NK-92 treated with Interleukin-12 subunit alpha and Interleukin-12 subunit beta, amount 100 ng/mL, for 24 hours (cell line): ENCODE data around the gene NR1D2.

ENCODE experiments used
- DNase-seq: peaks from one replicate; lab custom pipeline; 2025; lab: John Stamatoyannopoulos, UW

NR1D2 gene

GRCh38 chr3:23931597-23931996 is 13.5 kb upstream of the NR1D2 start:
- no peak for DNase-seq

DNA sequence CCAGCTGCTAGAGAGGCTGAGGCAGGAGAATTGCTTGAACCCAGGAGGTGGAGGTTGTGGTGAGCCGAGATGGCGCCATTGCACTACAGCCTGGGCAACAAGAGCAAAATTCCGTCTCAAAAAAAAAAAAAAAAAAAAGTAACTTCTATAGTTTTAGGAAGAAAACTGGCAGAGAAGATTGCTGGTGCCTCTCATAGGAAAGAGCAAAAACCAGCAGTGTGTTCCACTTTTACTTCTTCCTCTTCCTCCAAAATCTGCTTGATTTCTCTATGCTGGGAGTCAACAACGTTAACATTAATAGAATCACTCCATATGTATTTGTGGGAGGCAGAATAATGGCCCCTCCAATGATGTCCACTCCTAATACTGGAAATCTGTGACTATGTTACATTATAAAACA is 12.5 kb upstream of the NR1D2 start:
- DNase-seq, result no peak

DNA sequence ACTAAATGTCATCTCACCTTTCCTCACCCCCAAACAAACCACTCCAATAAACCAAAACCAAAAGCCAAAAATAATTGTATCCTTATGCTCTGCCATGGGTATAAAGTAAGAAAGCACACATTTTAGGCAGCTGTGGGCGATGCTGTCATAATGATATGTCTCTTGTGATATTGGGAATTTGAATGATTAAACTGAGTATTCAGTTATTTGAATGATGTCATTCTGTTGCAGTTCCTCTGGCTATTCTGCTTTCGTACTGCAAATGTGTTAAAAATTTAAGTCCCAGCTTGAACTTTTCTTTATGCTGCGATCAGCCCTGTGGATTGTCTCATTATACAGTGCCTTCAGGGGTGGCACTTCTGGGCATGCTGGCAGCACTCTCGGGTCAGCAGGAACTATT is 10.8 kb upstream of the NR1D2 start:
- DNase-seq, result no peak

- no peak for DNase-seq
Measured at GRCh38 chr3:23937296-23937695, 7.8 kb upstream of the NR1D2 start.

- no peak for DNase-seq
Measured at GRCh38 chr3:23938688-23939087, 6.4 kb upstream of the NR1D2 start.

DNA sequence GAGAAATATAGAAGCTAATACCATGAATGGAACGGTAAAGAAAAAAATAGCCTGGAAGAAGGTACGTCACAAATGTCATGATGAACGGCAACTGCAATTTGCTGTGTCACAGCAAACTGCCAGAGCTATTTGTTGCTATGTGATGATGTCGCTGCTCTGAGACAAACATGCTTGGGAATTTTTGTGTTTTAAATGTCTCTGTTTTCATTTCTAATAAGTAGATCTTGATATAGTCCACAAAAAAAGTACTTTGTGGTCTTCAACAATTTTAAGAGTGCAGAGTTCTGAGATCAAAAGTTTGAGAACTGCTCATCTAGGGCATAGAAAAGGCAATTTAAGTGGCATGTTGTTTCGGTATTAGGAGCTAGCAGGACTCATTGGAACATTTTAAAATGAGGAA is 4.3 kb upstream of the NR1D2 start:
- DNase-seq, result no peak

DNA sequence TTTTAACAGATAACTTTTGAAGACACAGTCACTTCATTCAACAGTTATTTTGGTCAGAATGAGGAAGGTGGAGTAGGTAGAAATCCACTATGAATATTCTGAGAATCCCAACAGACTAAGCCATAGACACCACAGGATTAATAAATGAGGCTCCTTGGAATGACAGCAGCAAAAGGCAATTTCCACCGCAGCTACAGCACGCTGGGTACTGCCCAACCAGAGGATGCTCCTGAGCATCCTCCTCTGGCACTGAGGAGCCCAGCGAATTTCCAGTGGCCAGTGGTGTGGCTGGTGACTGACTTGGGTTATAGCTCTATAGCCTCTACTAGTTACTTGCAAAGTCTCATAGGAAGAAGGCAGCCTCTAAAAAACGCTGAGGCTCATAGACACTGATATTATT is 3.6 kb upstream of the NR1D2 start:
- no peak for DNase-seq

DNA sequence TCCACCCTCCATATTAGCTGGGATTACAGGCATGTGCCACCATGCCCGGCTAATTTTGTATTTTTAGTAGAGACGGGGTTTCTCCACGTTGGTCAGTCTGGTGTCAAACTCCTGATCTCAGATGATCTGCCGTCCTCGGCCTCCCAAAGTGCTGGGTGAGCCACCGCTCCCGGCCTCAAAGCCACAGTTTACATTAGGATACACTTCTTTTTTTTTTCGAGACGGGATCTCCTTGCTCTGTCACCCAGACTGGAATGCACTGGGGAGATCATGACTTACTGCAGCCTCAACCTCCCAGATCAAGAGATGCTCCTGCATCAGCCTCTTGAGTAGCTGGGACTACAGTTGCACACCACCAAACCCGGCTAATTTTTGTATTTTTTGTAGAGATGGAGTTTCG is 2.5 kb upstream of the NR1D2 start:
- no peak for DNase-seq

- no peak for DNase-seq
Measured at GRCh38 chr3:23944007-23944783, 891 bp upstream of the NR1D2 start.

DNA sequence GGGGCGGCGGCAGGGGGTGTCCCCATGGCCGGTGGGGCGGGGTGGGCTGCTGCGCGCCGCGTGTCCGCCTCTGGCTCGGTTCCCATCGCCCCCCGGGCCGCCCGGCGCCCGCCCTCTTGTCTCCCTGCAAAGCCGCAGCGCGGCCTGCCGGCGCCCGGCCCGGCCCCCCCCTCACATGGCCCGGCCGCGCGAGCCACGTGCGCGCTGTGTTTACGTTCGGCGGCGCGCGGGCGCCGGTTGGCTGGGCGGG is 502 bp downstream of the NR1D2 start:
- no peak for DNase-seq

GRCh38 chr3:23945913-23946687 is 1.0 kb downstream of the NR1D2 start:
- DNase-seq, result peak; percentile 87

- DNase-seq, result no peak
Measured at GRCh38 chr3:23948761-23949160, 3.7 kb downstream of the NR1D2 start.

DNA sequence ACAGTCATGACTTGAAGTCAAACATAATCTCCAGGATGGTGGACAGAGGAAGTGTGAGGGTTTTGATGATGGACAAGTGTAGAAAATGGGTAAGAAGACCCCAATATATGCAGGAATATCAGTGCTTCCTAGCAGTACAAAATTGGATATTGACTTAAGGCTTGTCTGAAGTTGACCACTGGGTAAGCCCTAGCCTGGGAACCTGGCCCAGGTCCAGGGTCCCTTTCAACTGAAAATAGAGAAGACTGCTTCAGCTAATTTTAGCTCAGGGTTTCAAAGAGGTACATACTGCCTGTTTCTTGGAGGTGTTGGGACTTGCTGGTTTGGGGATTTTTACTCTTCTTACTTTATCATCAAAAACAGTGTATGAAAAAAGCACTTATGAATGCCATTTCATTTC is 4.7 kb downstream of the NR1D2 start:
- DNase-seq, result no peak

DNA sequence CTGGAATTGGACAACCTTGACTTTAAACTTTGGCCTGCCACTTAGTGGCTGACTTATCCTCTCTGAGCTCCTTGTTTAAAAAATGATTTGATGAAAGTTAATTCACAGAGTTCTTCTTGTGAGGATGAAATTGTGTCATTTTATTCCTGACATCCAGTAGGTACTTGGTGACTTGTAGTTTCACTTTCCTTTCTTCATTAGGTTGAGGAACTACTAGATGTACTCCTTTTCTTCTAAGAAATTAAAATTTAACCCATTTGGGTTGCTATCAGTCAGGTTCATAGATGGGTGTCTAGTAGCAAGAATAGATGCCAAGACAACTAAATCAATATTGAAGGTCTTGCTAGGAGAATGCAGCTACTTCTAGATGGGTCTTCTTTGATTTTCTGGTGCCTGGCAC is 5.2 kb downstream of the NR1D2 start:
- DNase-seq, result no peak

DNA sequence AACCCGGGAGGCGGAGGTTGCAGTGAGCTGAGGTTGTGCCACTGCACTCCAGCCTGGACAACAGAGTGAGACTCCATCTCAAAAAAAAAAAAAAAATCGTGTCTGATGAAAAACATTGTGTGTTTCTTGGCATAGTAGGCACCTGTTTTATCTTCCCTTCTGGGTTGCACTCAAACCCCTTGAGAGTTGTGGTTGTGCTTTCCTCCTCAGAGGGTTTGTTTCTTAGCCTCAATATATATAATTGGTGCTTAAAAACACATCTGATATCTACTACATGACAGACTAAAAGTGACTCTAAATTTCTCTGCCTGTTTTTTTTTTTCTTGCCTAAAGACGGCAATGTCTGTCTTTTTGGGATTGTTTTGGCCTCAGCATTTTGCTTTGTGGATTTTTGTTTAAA is 7.6 kb downstream of the NR1D2 start:
- DNase-seq, result no peak

DNA sequence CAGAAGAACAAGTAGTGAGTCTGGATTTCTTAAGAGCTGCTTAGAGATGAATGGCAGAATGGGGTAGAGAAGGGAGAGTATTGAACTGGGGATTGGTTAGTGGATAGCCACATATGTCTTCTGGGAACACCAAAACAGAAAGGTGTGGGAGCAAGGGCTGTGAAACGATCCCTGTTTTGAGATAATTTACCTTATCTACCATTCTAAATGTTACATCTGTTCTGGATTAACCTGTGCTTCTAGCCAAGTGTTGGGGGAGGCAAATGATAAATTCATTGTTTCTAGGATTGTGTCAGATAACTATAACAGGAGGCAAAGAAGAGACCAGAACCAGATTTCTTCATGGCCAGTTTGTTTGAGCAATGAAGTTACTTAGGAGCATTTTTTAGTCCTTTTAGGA is 8.4 kb downstream of the NR1D2 start:
- DNase-seq, result no peak

GRCh38 chr3:23954144-23954543 is 9.1 kb downstream of the NR1D2 start:
- DNase-seq, result no peak

DNA sequence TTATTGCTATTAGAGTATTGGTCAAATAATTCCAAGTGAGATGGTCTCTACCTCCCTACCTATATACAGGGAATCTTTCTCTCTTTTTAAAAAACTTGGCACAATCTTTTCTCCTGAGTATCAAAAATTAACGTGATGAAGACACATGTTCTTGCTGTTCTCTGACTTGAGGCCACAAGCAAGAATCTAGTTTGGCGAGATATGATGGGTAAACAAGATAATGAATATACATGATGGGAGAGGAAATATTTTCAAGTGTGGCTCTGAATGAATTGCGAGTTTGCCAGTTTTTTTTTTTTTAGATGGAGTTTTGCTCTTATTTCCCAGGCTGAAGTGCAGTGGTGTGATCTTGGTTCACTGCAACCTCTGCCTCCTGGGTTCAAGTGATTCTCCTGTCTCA is 11.6 kb downstream of the NR1D2 start:
- no peak for DNase-seq

- DNase-seq, result no peak
Measured at GRCh38 chr3:23959135-23959900, 14.2 kb downstream of the NR1D2 start.

DNA sequence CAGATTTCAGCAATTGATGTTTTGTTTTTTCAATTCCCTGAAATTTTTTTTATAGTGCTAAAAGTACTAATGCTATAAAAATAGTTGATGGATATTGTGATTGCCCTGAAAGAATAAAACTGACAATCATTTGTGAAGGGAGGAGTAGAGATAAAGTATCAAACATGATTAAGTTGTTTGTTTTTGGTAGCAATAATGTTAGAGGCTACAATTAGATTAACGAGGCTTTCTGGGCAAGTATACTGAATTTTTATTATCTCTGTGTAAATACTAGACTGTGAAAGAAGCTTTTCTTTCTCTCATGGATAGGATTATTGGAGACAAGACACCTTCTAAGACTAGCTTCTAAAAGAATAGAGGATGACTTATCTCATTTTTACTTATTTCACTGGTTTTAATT is 15.6 kb downstream of the NR1D2 start:
- no peak for DNase-seq

DNA sequence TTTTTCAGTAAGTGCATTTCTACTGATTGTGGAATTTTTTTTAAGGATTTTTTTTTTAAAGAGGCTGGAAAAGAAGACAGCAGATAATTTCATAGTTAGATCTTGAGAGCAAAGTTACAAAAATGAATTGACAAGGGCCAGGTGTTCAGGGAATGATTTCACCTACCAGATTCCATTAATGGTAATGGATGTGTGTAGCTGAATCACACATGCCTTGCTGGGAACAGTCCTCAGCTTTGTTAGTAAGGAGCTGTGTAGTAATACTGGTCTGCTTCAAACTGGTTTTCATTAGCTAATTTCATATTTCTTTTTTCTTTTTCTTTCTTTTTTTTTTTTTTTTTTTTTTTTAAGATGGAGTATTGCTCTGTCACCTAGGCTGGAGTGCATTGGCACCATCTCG is 16.0 kb downstream of the NR1D2 start:
- no peak for DNase-seq

- no peak for DNase-seq
Measured at GRCh38 chr3:23961913-23962312, 16.8 kb downstream of the NR1D2 start.

DNA sequence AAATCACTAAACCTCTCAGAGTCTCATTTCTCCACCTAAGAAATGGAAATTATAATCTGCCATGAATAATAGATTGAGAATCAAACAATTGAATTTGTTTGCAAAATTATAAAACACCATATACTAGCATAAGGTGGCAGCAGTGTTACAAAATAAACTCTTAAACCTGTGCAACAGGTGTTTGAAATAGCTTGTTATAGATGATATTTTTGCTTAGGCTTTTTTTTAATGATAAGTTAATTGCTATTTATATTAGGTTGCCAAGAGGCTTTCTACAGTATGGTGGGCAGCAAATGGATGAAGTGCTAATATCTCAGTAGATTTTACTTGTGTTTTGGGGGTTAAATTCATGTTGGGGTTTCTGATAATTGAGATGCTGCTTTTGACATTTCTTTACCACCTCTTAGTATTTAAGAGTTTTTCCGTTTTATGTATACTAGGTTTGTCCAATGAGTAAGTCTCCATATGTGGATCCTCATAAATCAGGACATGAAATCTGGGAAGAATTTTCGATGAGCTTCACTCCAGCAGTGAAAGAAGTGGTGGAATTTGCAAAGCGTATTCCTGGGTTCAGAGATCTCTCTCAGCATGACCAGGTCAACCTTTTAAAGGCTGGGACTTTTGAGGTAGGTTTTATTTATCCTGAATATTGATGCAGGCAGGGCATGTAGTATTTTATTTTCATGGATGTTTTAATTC is 19.6 kb downstream of the NR1D2 start:
- no peak for DNase-seq
